GM06990 (cell line): Measurements from ENCODE around the gene ADAMTS17.

Experiments
- DNase-seq: peaks from one replicate; pipeline ENCODE4 v3.0.0-alpha.2; 2011; ENCODE audit not compliant: insufficient read length; ENCODE audit errors: extremely low read depth
- H3K27me3 ChIP-seq: replicated peaks from 2 replicates; pipeline ENCODE4 v1.6.0; 2011; ENCODE audit warnings: low read length; ENCODE audit not compliant: control insufficient read depth, insufficient read depth
- H3K36me3 ChIP-seq: 2 replicates; pipeline ENCODE4 v1.5.1; 2011; ENCODE audit warnings: low read length; ENCODE audit not compliant: control insufficient read depth, insufficient read depth
- H3K4me3 ChIP-seq: replicated peaks from 2 replicates; pipeline ENCODE4 v1.5.1; 2011; ENCODE audit warnings: low read depth, mild to moderate bottlenecking, control low read depth, low read length
- CTCF ChIP-seq: IDR thresholded peaks from 2 replicates; pipeline ENCODE4 v1.5.1; 2011; ENCODE audit warnings: low read length, control low read depth, mild to moderate bottlenecking, inconsistent platforms; ENCODE audit not compliant: insufficient read depth, poor library complexity, severe bottlenecking

The ADAMTS17 gene

GRCh38 chr15:99977929-99978328 lies 363.8 kb downstream of the ADAMTS17 start:
- Histone ChIP-seq H3K36me3 (no peaks in the 10 kb centered on the region), H3K4me3 (no peak overlapping the region), H3K27me3 (no peaks in the 10 kb centered on the region; the same call in 1 of the 2 replicates)
- no peak for DNase-seq
- TF ChIP-seq CTCF: no peak

GRCh38 chr15:99976811-99977271 lies 364.9 kb downstream of the ADAMTS17 start:
- Histone ChIP-seq H3K27me3 (no peaks in the 10 kb centered on the region; the same call in 1 of the 2 replicates), H3K36me3 (no peaks in the 10 kb centered on the region), H3K4me3 (no peak overlapping the region)
- no peak for DNase-seq
- TF ChIP-seq CTCF: no peak

GRCh38 chr15:99976000-99976399 lies 365.8 kb downstream of the ADAMTS17 start:
- TF ChIP-seq CTCF: no peak
- Histone ChIP-seq H3K4me3 (no peak overlapping the region), H3K27me3 (no peaks in the 10 kb centered on the region; the same call in none of the 2 replicates), H3K36me3 (no peaks in the 10 kb centered on the region)
- no peak for DNase-seq

- DNase-seq: no peak
- no peak for TF ChIP-seq CTCF
- no peaks in the 10 kb centered on the region for H3K36me3 ChIP-seq
- H3K27me3 ChIP-seq: no peaks in the 10 kb centered on the region; the same call in none of the 2 replicates
- H3K4me3 ChIP-seq: no peak overlapping the region
These were observed 367.5 kb downstream of the ADAMTS17 start for GRCh38 chr15:99974246-99974645.

- Histone ChIP-seq H3K27me3 (no peaks in the 10 kb centered on the region; the same call in none of the 2 replicates), H3K36me3 (no peaks in the 10 kb centered on the region), H3K4me3 (no peak overlapping the region)
- DNase-seq: no peak
- no peak for TF ChIP-seq CTCF
These were observed 368.4 kb downstream of the ADAMTS17 start for GRCh38 chr15:99973351-99973750.

GRCh38 chr15:99970891-99971430 lies 370.8 kb downstream of the ADAMTS17 start:
- Histone ChIP-seq H3K36me3 (no peaks in the 10 kb centered on the region), H3K27me3 (no peaks in the 10 kb centered on the region; the same call in none of the 2 replicates), H3K4me3 (no peak overlapping the region)
- no peak for TF ChIP-seq CTCF
- DNase-seq: no peak
